AG04449 (cell line): ENCODE data around the gene NBDY.

Source experiments
- CTCF ChIA-PET: fragments of 350-600 bp; formaldehyde crosslinking; extraction: SDS; loops from one replicate; lab custom pipeline; 2021; ENCODE audit warnings: antibody characterized with exemption; lab: Yijun Ruan, JAX
- POLR2A ChIA-PET: fragments of 400-600, 350-600 bp; formaldehyde crosslinking; extraction: SDS; loops from one replicate; lab custom pipeline; 2020; ENCODE audit warnings: antibody characterized with exemption, inconsistent platforms; lab: Yijun Ruan, JAX
- DNase-seq: peaks from one replicate; pipeline ENCODE4 v3.0.0-alpha.2; 2010; ENCODE audit warnings: low read depth, low spot score
- H3K4me3 ChIP-seq: 2 replicates; pipeline ENCODE4 v1.5.1; 2011; ENCODE audit warnings: low read depth, mild to moderate bottlenecking, control low read depth, low read length
- CTCF ChIP-seq: IDR thresholded peaks from one replicate; pipeline ENCODE4 v1.5.1; 2011; ENCODE audit warnings: mild to moderate bottlenecking, moderate library complexity, low read length, control low read depth, inconsistent platforms; ENCODE audit not compliant: insufficient read depth; ENCODE audit errors: missing control alignments

NBDY gene

DNA sequence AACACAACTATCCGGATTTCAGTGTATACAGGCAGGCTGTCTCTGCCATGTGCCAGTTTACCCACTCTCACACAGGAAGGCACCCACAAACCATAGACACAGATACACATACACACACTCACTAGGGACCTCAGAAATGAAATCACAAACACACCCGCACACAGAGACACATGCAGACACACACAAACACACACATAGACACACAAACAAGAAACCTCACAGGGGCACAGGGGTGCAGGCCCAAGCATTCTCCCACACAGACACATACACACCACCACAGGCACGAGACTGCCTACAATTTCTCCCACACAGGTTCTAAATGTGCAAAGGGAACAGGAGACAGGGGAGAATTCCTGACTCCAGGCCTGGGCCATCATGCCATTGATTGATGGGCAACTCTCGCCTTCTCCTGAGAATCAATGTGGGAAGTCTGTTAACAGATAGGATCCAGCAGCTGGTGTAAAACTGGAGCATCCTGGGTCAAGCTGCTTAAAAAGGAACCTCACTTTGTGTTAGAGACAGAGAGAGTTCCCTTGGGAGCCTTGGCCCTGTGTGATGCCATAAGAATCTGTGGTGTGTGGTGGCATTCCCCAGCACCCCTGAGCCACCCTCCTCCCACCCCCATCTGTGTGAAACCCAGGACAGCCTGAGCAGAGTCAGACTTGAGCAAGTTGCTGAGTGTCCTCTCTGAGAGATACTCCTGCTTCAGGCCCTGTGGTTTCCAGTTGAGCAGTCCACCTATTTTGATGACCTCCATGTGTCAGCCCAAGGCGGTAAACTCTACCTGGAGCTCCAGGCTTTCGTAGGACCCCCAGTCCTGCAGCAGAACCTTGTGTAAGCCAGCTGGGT is 33.9 kb downstream of the NBDY start:
- no peak for DNase-seq
- no peak for TF ChIP-seq CTCF
- no peak overlapping the region for H3K4me3 ChIP-seq
- CTCF ChIA-PET: interaction anchor here (0.8 to 2.5 kb wide), 3 partner anchors 21 to 216 kb away, joined by 3 to 16 read pairs (median 3); no protein-coding TSS in a partner anchor
- POLR2A ChIA-PET: no interaction called here

DNA sequence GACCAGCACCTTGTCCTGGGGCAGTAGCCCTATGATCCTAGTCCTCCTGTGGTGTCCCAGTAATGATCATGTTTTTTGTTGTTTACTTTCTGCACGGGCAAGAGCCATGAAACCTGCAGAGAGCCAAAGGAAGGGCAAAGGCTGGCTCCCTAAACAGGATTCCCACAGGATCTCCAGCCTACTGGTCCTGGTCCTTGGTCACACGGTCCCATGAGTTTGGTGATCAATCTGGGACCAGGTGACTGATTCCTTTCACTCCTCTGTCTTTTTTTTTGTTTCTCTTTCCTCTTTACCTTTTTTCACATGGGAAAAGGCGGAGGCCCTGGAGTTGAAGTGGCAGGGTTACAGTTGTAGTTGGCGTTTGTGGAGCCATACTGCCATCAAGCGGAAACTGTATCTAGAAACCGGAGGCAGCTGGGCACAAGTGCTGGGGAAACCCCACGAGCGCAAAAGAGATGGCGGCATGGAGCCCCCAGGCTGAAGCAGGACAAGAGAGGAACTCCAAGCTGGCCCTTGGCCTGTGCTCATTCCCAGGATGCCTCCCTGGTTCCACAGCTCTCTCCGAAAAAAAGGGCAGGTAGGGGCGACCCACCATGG is 34.6 kb downstream of the NBDY start:
- no peak for DNase-seq
- ChIA-PET POLR2A (no interaction called here), CTCF (interaction anchor here (0.8 to 2.5 kb wide), 3 partner anchors 22 to 215 kb away, joined by 3 to 16 read pairs (median 3); no protein-coding TSS in a partner anchor)
- H3K4me3 ChIP-seq: no peak overlapping the region
- TF ChIP-seq CTCF: no peak

DNA sequence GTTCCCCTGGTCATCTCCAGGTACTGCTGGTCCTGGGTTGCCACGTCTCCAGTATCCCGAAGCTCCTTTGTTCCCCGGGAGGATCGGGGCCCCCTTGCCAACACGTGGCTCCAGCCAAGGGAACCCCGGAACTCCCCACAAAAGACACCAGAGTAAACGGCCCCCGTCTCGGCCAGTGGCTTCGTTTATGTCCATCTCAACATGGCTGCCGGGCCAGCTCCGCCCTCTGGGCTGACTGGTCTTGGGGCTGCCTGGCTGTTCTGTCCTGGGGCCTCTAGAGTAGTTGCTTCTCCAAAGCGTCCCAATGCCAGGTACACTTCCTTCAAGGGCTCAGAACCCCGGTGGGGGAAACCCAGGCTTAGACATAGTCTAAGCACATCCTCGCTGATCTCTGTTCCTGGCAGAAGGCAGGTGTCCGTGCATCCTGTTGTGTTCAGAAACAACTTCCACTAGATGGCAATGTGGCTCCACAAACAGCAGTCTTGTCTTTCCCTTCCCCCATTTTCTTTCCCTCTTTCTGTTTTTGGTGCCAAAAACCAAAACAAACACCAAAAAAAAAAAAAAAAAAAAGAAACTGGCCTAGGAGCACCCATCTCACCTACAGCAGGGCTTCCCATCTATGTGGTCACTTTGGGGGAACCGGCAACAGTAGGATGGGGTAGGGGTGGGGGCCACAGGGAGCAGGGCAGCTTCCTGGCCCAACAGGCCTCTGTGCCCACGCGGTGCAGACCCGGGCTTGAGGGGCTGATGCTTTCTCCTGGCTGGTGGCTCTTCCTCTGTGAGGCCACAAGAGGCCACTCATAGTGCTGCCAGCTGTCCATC is 35.3 kb downstream of the NBDY start:
- CTCF ChIA-PET: interaction anchor here (0.8 to 2.5 kb wide), 3 partner anchors 23 to 214 kb away, joined by 3 to 16 read pairs (median 3); no protein-coding TSS in a partner anchor
- DNase-seq: no peak
- TF ChIP-seq CTCF: peak; percentile 56
- POLR2A ChIA-PET: no interaction called here
- no peak overlapping the region for H3K4me3 ChIP-seq

- TF ChIP-seq CTCF: no peak
- ChIA-PET CTCF (interaction anchor here (2.5 kb wide), 1 partner anchor 214 kb away, joined by 16 read pairs; no protein-coding TSS in a partner anchor), POLR2A (no interaction called here)
- DNase-seq: no peak
- H3K4me3 ChIP-seq: no peak overlapping the region
These were observed 36.1 kb downstream of the NBDY start for GRCh38 chrX:56764975-56765791.

- POLR2A ChIA-PET: no interaction called here
- no peak for DNase-seq
- TF ChIP-seq CTCF: no peak
- CTCF ChIA-PET: interaction anchor here (1.1 kb wide), 1 partner anchor 212 kb away, joined by 3 read pairs; no protein-coding TSS in a partner anchor
- no peak overlapping the region for H3K4me3 ChIP-seq
These were observed 36.9 kb downstream of the NBDY start for GRCh38 chrX:56765811-56766553.
